ENCODE measurements around the gene CCL8. TPM values are rescaled to one million over a fixed set of nuclear protein-coding genes. Genes with fewer than 3 reads are reported as not detected.

The CCL8 gene
- total and polyA plus RNA-seq, 4 donors: 0.26 to 7.6 (median 0.72) TPM

DNA sequence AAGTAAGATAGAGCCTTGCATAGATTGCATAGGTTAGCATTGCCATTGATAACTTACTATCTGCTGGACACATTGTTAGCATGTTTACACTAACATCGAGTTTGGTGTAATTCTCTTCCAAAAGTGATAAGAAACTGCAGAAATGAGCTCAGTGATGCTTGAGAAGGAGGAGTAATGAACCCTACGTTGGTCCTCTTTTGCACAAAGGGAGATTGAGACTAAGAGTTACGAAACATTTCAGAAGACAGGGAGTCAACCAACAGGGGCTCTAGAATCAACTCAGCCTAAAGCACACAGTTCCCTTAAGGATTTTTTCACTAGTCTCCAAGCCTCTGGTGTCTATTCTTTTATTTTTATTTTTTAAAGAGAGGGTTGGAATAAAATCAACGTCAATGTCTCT is 42.4 kb upstream of the CCL8 start:
- 67 to 68% methylated on average over 4 of the region's 4 CpGs for WGBS, 2 donors
- Histone ChIP-seq H3K4me3 (no peak overlapping the region), H3K36me3 (ENCODE audit: control insufficient read depth in 4 of 4, insufficient read depth in 4 of 4, low read length in 4 of 4) (no peaks in the 10 kb centered on the region), H3K9ac (ENCODE audit: insufficient read depth in 1 of 2, low read length in 2 of 2) (no peak overlapping the region), H3K27ac (ENCODE audit: low read depth in 1 of 2, low read length in 1 of 2) (no peak overlapping the region), H3K9me3 (ENCODE audit: control insufficient read depth in 4 of 4, insufficient read depth in 3 of 4, low read length in 3 of 4) (no peaks in the 10 kb centered on the region), H3K4me1 (ENCODE audit: control insufficient read depth in 5 of 5, insufficient read depth in 5 of 5, low read length in 5 of 5) (peaks cover 0 to 13% (median 0%) of the 10 kb centered on the region in 5 donors), H3K27me3 (ENCODE audit: control insufficient read depth in 3 of 3, insufficient read depth in 3 of 3, low read length in 2 of 3) (no peaks in the 10 kb centered on the region)
- peak in 2 of 3 donors; percentile 31 to 46 for DNase-seq
- ATAC-seq (ENCODE audit: insufficient read depth, low FRiP score): no peak
- TF ChIP-seq, protein P1, sequence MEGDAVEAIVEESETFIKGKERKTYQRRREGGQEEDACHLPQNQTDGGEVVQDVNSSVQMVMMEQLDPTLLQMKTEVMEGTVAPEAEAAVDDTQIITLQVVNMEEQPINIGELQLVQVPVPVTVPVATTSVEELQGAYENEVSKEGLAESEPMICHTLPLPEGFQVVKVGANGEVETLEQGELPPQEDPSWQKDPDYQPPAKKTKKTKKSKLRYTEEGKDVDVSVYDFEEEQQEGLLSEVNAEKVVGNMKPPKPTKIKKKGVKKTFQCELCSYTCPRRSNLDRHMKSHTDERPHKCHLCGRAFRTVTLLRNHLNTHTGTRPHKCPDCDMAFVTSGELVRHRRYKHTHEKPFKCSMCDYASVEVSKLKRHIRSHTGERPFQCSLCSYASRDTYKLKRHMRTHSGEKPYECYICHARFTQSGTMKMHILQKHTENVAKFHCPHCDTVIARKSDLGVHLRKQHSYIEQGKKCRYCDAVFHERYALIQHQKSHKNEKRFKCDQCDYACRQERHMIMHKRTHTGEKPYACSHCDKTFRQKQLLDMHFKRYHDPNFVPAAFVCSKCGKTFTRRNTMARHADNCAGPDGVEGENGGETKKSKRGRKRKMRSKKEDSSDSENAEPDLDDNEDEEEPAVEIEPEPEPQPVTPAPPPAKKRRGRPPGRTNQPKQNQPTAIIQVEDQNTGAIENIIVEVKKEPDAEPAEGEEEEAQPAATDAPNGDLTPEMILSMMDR (IDR thresholded peaks at IDR 0.05; ENCODE audit: control extremely low read depth, extremely low read depth): no peak

DNA sequence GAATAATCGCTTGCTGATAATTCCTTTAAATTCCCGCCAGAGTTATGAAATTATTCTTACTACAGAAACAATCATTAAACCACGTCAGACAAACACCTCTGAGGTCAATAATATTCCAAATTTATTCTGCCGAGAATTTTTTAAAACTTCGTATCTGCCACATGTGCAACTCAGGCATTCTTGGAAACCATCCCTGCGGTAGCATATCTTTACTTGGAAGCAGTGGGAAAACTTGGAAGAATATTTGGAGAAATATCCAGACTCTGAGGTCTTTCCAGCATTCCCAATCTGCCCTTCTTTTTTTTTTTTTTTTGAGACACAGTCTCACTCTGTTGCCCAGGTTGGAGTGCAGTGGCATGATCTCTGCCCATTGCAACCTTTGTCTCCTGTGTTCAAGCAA is 35.7 kb upstream of the CCL8 start:
- no peak for ATAC-seq (ENCODE audit: insufficient read depth, low FRiP score)
- no peak for DNase-seq
- Histone ChIP-seq H3K27me3 (ENCODE audit: control insufficient read depth in 3 of 3, insufficient read depth in 3 of 3, low read length in 2 of 3) (no peaks in the 10 kb centered on the region), H3K36me3 (ENCODE audit: control insufficient read depth in 4 of 4, insufficient read depth in 4 of 4, low read length in 4 of 4) (no peaks in the 10 kb centered on the region), H3K9me3 (ENCODE audit: control insufficient read depth in 4 of 4, insufficient read depth in 3 of 4, low read length in 3 of 4) (no peaks in the 10 kb centered on the region), H3K27ac (ENCODE audit: low read depth in 1 of 2, low read length in 1 of 2) (no peak overlapping the region), H3K4me1 (ENCODE audit: control insufficient read depth in 5 of 5, insufficient read depth in 5 of 5, low read length in 5 of 5) (peaks cover 0 to 9% (median 4%) of the 10 kb centered on the region in 5 donors), H3K4me3 (no peak overlapping the region), H3K9ac (ENCODE audit: insufficient read depth in 1 of 2, low read length in 2 of 2) (no peak overlapping the region)
- WGBS, 2 donors: 75 to 89% methylated on average over 6 of the region's 6 CpGs
- TF ChIP-seq, protein P1 (IDR thresholded peaks at IDR 0.05; ENCODE audit: control extremely low read depth, extremely low read depth): no peak

DNA sequence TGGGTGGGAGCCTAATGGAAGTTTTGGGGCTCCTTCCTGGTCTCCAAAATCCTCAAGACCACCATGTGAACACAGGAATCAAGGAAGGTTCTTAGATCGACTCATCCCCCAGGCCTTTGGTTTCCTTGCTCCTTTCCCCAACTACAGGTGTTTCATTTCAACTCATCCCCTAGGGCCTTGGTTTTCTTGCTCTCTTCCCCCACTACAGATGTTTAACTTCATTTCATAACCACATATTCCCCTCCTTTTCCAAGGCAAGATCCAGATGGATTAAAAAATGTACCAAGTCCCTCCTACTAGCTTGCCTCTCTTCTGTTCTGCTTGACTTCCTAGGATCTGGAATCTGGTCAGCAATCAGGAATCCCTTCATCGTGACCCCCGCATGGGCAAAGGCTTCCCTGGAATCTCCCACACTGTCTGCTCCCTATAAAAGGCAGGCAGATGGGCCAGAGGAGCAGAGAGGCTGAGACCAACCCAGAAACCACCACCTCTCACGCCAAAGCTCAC is 33.9 kb upstream of the CCL8 start, which contains the start of gene CCL11:
Gene CCL11, plus strand, starts transcription at position 457 of the 507 bp plus-strand sequence. CDS start 67 bp downstream, outside the sequence.
- H3K27me3 ChIP-seq (ENCODE audit: control insufficient read depth in 3 of 3, insufficient read depth in 3 of 3, low read length in 2 of 3): peaks cover 0 to 2% (median 0%) of the 10 kb centered on the region in 3 donors
- 78 to 86% methylated on average over 4 of the region's 4 CpGs for WGBS, 2 donors
- DNase-seq (peak in 2 of 3 donors; percentile 21 to 45), ATAC-seq (ENCODE audit: insufficient read depth, low FRiP score) (no peak)
- no peak within 1 kb of the TSS for H3K4me3 ChIP-seq
- H3K9ac ChIP-seq (ENCODE audit: insufficient read depth in 1 of 2, low read length in 2 of 2): no peak within 1 kb of the TSS
- H3K9me3 ChIP-seq (ENCODE audit: control insufficient read depth in 4 of 4, insufficient read depth in 3 of 4, low read length in 3 of 4): no peaks in the 10 kb centered on the region
- H3K27ac ChIP-seq (ENCODE audit: low read depth in 1 of 2, low read length in 1 of 2): no peak within 1 kb of the TSS
- peaks cover 0 to 9% (median 4%) of the 10 kb centered on the region in 5 donors for H3K4me1 ChIP-seq (ENCODE audit: control insufficient read depth in 5 of 5, insufficient read depth in 5 of 5, low read length in 5 of 5)
- TF ChIP-seq, protein P1 (IDR thresholded peaks at IDR 0.05; ENCODE audit: control extremely low read depth, extremely low read depth): no peak
- no peaks in the 10 kb centered on the region for H3K36me3 ChIP-seq (ENCODE audit: control insufficient read depth in 4 of 4, insufficient read depth in 4 of 4, low read length in 4 of 4)

DNA sequence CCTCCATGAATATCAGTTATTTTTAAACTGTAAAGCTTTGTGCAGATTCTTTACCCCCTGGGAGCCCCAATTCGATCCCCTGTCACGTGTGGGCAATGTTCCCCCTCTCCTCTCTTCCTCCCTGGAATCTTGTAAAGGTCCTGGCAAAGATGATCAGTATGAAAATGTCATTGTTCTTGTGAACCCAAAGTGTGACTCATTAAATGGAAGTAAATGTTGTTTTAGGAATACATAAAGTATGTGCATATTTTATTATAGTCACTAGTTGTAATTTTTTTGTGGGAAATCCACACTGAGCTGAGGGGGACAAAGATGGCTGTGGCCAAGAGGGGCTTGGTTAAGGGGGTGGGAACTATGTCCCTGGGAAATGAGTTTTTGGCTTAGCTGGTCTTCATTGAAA is 31.4 kb upstream of the CCL8 start:
- WGBS, 2 donors: 54 to 65% methylated on average over 2 of the region's 2 CpGs
- Histone ChIP-seq H3K4me3 (no peak overlapping the region), H3K9me3 (ENCODE audit: control insufficient read depth in 4 of 4, insufficient read depth in 3 of 4, low read length in 3 of 4) (no peaks in the 10 kb centered on the region), H3K4me1 (ENCODE audit: control insufficient read depth in 5 of 5, insufficient read depth in 5 of 5, low read length in 5 of 5) (peaks cover 0 to 9% (median 4%) of the 10 kb centered on the region in 5 donors), H3K27me3 (ENCODE audit: control insufficient read depth in 3 of 3, insufficient read depth in 3 of 3, low read length in 2 of 3) (peaks cover 0 to 2% (median 0%) of the 10 kb centered on the region in 3 donors), H3K9ac (ENCODE audit: insufficient read depth in 1 of 2, low read length in 2 of 2) (no peak overlapping the region), H3K27ac (ENCODE audit: low read depth in 1 of 2, low read length in 1 of 2) (no peak overlapping the region), H3K36me3 (ENCODE audit: control insufficient read depth in 4 of 4, insufficient read depth in 4 of 4, low read length in 4 of 4) (no peaks in the 10 kb centered on the region)
- DNase-seq (no peak), ATAC-seq (ENCODE audit: insufficient read depth, low FRiP score) (no peak)
- TF ChIP-seq, protein P1 (IDR thresholded peaks at IDR 0.05; ENCODE audit: control extremely low read depth, extremely low read depth): no peak

Measured in lung (tissue), 12 donors.